CD8-positive, alpha-beta memory T cell (primary cell): ENCODE results near the gene EME1. TPM values are rescaled to one million over a fixed set of nuclear protein-coding genes. Genes with fewer than 3 reads are reported as not detected.

ENCODE experiments used
- CTCF ChIA-PET: fragments of 350-600 bp; sonication (Branson Sonifier 250); formaldehyde crosslinking; loops from one replicate; lab custom pipeline; 2021; ENCODE audit warnings: antibody characterized with exemption; lab: Charles Lee
- POLR2A ChIA-PET: fragments of 350-600 bp; sonication (Branson Sonifier 250); formaldehyde crosslinking; loops from one replicate; lab custom pipeline; 2021; ENCODE audit warnings: antibody characterized with exemption; lab: Charles Lee
- DNase-seq, 5 donors: peaks; one replicate each; pipeline versions ENCODE4 v3.0.0 to v3.0.0-alpha.2; 2020 to 2022; ENCODE audit warnings: mixed read lengths in 1 of 5
- H3K27ac ChIP-seq: one replicate; pipeline ENCODE4 v1.7.0; 2013; ENCODE audit warnings: low read depth, mild to moderate bottlenecking, low read length, moderate library complexity
- H3K27me3 ChIP-seq: 2 replicates; pipeline ENCODE4 v1.7.0; 2013; ENCODE audit warnings: low read length, mild to moderate bottlenecking; ENCODE audit not compliant: insufficient read depth, poor library complexity, severe bottlenecking
- H3K36me3 ChIP-seq: 2 replicates; pipeline ENCODE4 v1.7.0; 2013; ENCODE audit warnings: mild to moderate bottlenecking, low read length, moderate library complexity; ENCODE audit not compliant: insufficient read depth
- H3K4me1 ChIP-seq: 2 replicates; pipeline ENCODE4 v1.7.0; 2013; ENCODE audit warnings: mild to moderate bottlenecking, low read length, moderate library complexity; ENCODE audit not compliant: insufficient read depth
- H3K4me3 ChIP-seq: 2 replicates; pipeline ENCODE4 v1.7.0; 2013; ENCODE audit warnings: mild to moderate bottlenecking, low read length
- H3K9me3 ChIP-seq: 2 replicates; pipeline ENCODE4 v1.7.0; 2013; ENCODE audit warnings: mild to moderate bottlenecking, low read length
- H3K27ac Mint-ChIP-seq, 8 donors: one replicate each; pipeline ENCODE4 v1.8.0; 2020 to 2021; ENCODE audit warnings: mixed read lengths in 8 of 8, mild to moderate bottlenecking in 6 of 8, inconsistent platforms in 3 of 8, moderate library complexity in 3 of 8
- H3K27me3 Mint-ChIP-seq, 2 donors: one replicate each; pipeline ENCODE4 v1.8.0; 2020 to 2021; ENCODE audit warnings: mixed read lengths in 2 of 2, mild to moderate bottlenecking in 1 of 2, moderate library complexity in 1 of 2
- H3K36me3 Mint-ChIP-seq, 3 donors: one replicate each; pipeline ENCODE4 v1.8.0; 2020 to 2021; ENCODE audit warnings: mixed read lengths in 3 of 3, inconsistent platforms in 1 of 3, mild to moderate bottlenecking in 1 of 3
- H3K4me1 Mint-ChIP-seq, 3 donors: one replicate each; pipeline ENCODE4 v1.8.0; 2020 to 2021; ENCODE audit warnings: mixed read lengths in 3 of 3, inconsistent platforms in 1 of 3, mild to moderate bottlenecking in 1 of 3
- H3K4me3 Mint-ChIP-seq, 7 donors: one replicate each; pipeline ENCODE4 v1.8.0; 2020 to 2021; ENCODE audit warnings: mixed read lengths in 7 of 7, mild to moderate bottlenecking in 6 of 7, moderate library complexity in 4 of 7, inconsistent platforms in 2 of 7
- H3K9me3 Mint-ChIP-seq, 5 donors: one replicate each; pipeline ENCODE4 v1.8.0; 2020 to 2022; ENCODE audit warnings: mixed read lengths in 5 of 5, mild to moderate bottlenecking in 3 of 5, moderate library complexity in 2 of 5, inconsistent platforms in 1 of 5
- polyA plus RNA-seq: library from polyadenylated mRNA; unstranded; fragments of 300-500 nt; fragmentation: Illumina TruSeq; gene quantifications from one replicate; pipeline ENCODE4 v1.2.3, GENCODE V29; 2021
- total RNA-seq, 2 experiments: library from RNA; stranded (reverse); gene quantifications; one replicate each; pipeline ENCODE4 v1.2.3, GENCODE V29; 2021

The EME1 gene
- total and polyA plus RNA-seq, 3 experiments from 2014 or later, result 0.43 to 24.8 (median 23.6) TPM

GRCh38 chr17:50420419-50421112, 47.5 kb downstream of the EME1 start:
- H3K36me3 Mint-ChIP-seq, result peaks cover 0 to 6% (median 2%) of the 10 kb centered on the region in 3 donors
- peaks cover 18 to 30% (median 27%) of the 10 kb centered on the region in 3 donors for H3K4me1 Mint-ChIP-seq
- POLR2A ChIA-PET, result interaction anchor here (0.6 to 1.0 kb wide), 2 partner anchors 24 to 637 kb away, joined by 3 read pairs; partner anchors contain the start of gene LRRC59
- peaks cover 3 to 6% (median 4%) of the 10 kb centered on the region in 5 donors for H3K9me3 Mint-ChIP-seq
- CTCF ChIA-PET, result interaction anchor here (0.9 to 2.4 kb wide), 3 partner anchors 23 to 59 kb away, joined by 3 to 8 read pairs (median 4); partner anchors contain the start of gene LRRC59
- no peaks in the 10 kb centered on the region for H3K27me3 ChIP-seq
- H3K36me3 ChIP-seq, result no peaks in the 10 kb centered on the region
- H3K9me3 ChIP-seq, result no peaks in the 10 kb centered on the region
- peak overlapping the region in 6 of 8 donors; percentile 86 to 98 (median 92) for H3K27ac Mint-ChIP-seq
- DNase-seq, result no peak
- peak overlapping the region in 5 of 7 donors; percentile 26 to 85 (median 78) for H3K4me3 Mint-ChIP-seq
- H3K27me3 Mint-ChIP-seq, result peaks cover under 1 to 3% of the 10 kb centered on the region in 2 donors
- H3K4me1 ChIP-seq, result peaks cover 23% of the 10 kb centered on the region
- no peak overlapping the region for H3K27ac ChIP-seq
- H3K4me3 ChIP-seq, result peak overlapping the region; percentile 20

DNA sequence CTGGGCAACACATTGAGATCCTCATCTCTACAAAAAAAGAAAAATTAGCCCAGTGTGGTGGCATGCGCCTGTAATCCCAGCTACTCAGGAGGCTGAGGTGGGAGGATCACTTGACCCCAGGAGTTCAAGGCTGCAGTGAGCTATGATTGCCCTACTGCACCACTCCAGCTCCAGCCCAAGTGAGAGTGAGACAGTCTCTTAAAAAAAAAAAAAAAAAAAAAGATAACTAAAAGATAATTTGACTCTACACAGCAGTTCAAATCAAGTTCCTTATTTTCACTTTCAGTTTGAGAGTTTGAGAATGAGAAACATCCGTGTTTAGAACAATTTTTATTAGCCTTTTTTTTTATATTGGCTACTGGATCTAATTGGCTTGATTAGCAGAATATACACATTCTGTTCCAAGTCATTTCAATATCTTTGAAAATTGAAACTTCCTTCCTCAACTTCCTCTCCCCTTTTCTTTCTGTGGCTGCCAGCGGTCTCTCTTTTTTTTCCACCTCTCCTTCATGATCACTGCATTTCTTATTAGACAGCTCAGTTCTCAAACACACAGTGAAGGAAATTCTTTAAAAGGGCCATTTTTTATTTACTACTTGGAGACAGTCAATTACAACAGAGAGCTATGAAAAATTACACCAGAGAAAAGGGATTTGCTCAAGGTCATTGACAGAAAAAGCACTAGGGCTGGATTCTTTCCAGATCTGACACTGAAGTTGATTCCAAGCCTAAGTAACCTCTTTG, 48.5 kb downstream of the EME1 start:
- H3K27me3 ChIP-seq, result no peaks in the 10 kb centered on the region
- H3K4me3 Mint-ChIP-seq, result peak overlapping the region; percentile 74 to 87 (median 78)
- H3K36me3 Mint-ChIP-seq, result peaks cover 2 to 6% (median 2%) of the 10 kb centered on the region in 3 donors
- H3K27ac Mint-ChIP-seq, result peak overlapping the region; percentile 86 to 98 (median 94)
- H3K4me1 Mint-ChIP-seq, result peaks cover 21 to 34% (median 31%) of the 10 kb centered on the region in 3 donors
- ChIA-PET POLR2A (interaction anchor here (0.6 to 1.1 kb wide), 6 partner anchors 10 to 638 kb away, joined by 3 to 6 read pairs (median 4); partner anchors contain the start of gene LRRC59), CTCF (interaction anchor here (0.9 to 2.4 kb wide), 3 partner anchors 22 to 58 kb away, joined by 3 to 8 read pairs (median 4); partner anchors contain the start of gene LRRC59)
- peaks cover 3 to 6% (median 4%) of the 10 kb centered on the region in 5 donors for H3K9me3 Mint-ChIP-seq
- peak overlapping the region; percentile 59 for H3K27ac ChIP-seq
- peaks cover 0 to 3% of the 10 kb centered on the region in 2 donors for H3K27me3 Mint-ChIP-seq
- no peaks in the 10 kb centered on the region for H3K36me3 ChIP-seq
- H3K4me1 ChIP-seq, result peaks cover 27% of the 10 kb centered on the region
- peak overlapping the region; percentile 20 for H3K4me3 ChIP-seq
- DNase-seq, result peak in 2 of 5 donors; percentile 5 to 19
- no peaks in the 10 kb centered on the region for H3K9me3 ChIP-seq

DNA sequence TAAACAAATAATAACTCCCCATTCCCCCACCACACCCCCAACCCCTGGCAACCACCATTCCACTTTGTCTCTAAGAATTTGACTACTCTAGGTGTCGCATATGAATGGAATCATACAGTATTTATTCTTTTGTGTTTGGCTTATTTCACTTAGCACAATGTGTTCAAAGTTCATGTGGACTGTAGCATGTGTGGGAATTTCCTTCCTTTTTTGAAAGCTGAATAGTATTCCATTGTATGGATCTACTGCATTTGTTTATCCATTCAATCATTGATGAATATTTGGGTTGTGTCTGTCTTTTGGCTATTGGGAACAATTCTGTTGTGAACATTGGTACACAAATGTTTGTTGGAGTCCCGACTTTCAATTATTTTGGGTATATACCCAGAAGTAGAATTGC, 49.7 kb downstream of the EME1 start:
- Mint-ChIP-seq H3K4me1 (peaks cover 31 to 46% (median 43%) of the 10 kb centered on the region in 3 donors), H3K4me3 (peak overlapping the region in 1 of 7 donors; percentile 26), H3K27ac (peak overlapping the region in 4 of 8 donors; percentile 3 to 33 (median 18)), H3K36me3 (peaks cover 2 to 6% (median 3%) of the 10 kb centered on the region in 3 donors), H3K9me3 (peaks cover 3 to 6% (median 4%) of the 10 kb centered on the region in 5 donors), H3K27me3 (no peaks in the 10 kb centered on the region)
- Histone ChIP-seq H3K27ac (no peak overlapping the region), H3K9me3 (no peaks in the 10 kb centered on the region), H3K36me3 (no peaks in the 10 kb centered on the region), H3K4me3 (no peak overlapping the region), H3K4me1 (peaks cover 39% of the 10 kb centered on the region), H3K27me3 (no peaks in the 10 kb centered on the region)
- POLR2A ChIA-PET, result no interaction called here
- no peak for DNase-seq
- CTCF ChIA-PET, result interaction anchor here (2.4 kb wide), 1 partner anchor 25 kb away, joined by 8 read pairs; the partner anchor contains the start of gene LRRC59

- peaks cover 2 to 6% (median 3%) of the 10 kb centered on the region in 3 donors for H3K36me3 Mint-ChIP-seq
- H3K4me3 Mint-ChIP-seq, result peak overlapping the region in 2 of 7 donors; percentile 41 to 89
- H3K27me3 ChIP-seq, result no peaks in the 10 kb centered on the region
- no peak for DNase-seq
- peaks cover 40% of the 10 kb centered on the region for H3K4me1 ChIP-seq
- no peak overlapping the region for H3K4me3 ChIP-seq
- POLR2A ChIA-PET, result no interaction called here
- peaks cover 3 to 6% (median 4%) of the 10 kb centered on the region in 5 donors for H3K9me3 Mint-ChIP-seq
- H3K4me1 Mint-ChIP-seq, result peaks cover 33 to 49% (median 46%) of the 10 kb centered on the region in 3 donors
- peak overlapping the region in 4 of 8 donors; percentile 15 to 49 (median 26) for H3K27ac Mint-ChIP-seq
- no peaks in the 10 kb centered on the region for H3K9me3 ChIP-seq
- no peaks in the 10 kb centered on the region for H3K27me3 Mint-ChIP-seq
- H3K36me3 ChIP-seq, result no peaks in the 10 kb centered on the region
- no peak overlapping the region for H3K27ac ChIP-seq
- CTCF ChIA-PET, result interaction anchor here (4.2 kb wide), 1 partner anchor 26 kb away, joined by 30 read pairs; the partner anchor contains the start of gene LRRC59
Observed at GRCh38 chr17:50423553-50424159, 50.6 kb downstream of the EME1 start.

DNA sequence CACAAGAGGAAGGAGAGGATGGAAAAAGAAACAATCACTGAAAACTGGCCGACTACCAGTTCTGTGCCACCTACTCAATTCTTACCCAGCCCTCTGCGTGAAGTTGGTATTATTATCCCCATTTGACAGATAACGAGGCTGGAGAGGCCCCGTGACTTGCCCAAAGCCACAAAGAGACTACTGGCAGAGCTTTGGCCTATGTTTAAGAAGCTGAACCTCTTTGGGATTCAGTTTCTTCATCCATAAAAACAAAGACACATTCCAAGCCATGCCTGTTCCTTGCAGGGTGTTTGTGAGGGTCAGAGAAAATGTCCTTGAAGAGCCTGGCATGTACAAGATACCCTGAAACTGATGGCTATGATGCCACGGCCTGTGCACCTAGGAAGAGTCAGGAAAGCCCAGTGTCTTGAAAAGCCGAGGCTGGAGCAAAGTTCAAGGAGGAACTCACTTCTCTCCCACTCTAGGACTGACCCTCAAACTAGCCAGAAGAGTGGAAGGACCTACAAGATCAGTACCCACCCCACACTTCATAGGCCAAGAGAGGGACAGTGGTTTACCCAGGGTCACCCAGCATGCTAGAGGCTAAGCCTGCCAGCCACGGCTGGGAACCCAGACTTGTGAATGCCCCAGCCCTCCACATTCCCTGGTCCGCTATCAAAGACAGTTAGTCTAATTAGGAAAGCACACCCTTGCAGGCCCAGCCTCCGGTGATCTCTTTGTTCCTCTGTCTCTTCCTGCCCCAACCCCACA, 51.4 kb downstream of the EME1 start:
- CTCF ChIA-PET, result interaction anchor here (4.2 kb wide), 1 partner anchor 27 kb away, joined by 30 read pairs; the partner anchor contains the start of gene LRRC59
- Mint-ChIP-seq H3K36me3 (peaks cover 0 to 3% (median 0%) of the 10 kb centered on the region in 3 donors), H3K27ac (peak overlapping the region in 5 of 8 donors; percentile 15 to 96 (median 49)), H3K4me3 (peak overlapping the region in 6 of 7 donors; percentile 20 to 89 (median 74)), H3K27me3 (no peaks in the 10 kb centered on the region), H3K9me3 (no peaks in the 10 kb centered on the region), H3K4me1 (peaks cover 32 to 44% (median 43%) of the 10 kb centered on the region in 3 donors)
- Histone ChIP-seq H3K4me3 (no peak overlapping the region), H3K27ac (no peak overlapping the region), H3K4me1 (peaks cover 40% of the 10 kb centered on the region), H3K9me3 (no peaks in the 10 kb centered on the region), H3K36me3 (no peaks in the 10 kb centered on the region), H3K27me3 (no peaks in the 10 kb centered on the region)
- POLR2A ChIA-PET, result no interaction called here
- no peak for DNase-seq

DNA sequence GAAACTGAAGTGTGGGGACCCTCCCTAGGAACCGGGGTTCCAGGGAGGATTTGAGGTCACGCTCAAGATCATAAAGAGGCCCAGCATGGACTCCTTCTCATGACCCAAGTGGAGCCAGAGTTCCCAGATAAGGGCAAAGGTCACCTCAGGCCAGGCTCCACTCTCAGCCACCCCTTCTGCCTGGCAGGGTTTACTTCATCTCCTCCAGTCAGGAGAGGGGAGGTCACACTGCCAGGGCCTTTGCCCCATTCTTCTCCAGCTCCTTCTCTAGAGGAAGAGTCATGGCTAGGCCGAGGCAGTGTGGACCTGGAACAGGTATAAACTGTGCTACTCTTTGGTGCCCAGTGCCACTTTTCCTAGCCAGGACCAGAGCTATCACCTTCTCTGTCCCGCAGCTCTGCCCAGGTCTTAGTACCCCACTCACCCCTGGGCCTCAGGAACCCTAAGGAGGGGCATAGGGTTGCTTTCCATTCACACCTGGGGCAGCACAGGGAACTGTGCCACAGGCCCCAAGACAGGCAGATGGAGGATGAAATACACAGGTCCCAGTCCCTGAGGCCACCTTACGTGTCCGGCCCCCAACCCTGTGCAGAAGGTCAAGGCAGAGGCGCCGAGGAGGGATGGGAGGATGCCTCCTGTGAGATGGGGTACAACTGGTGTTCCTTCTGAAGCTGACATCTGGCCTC, 52.1 kb downstream of the EME1 start:
- Histone ChIP-seq H3K9me3 (no peaks in the 10 kb centered on the region), H3K27ac (peak overlapping the region; percentile 20), H3K27me3 (no peaks in the 10 kb centered on the region), H3K4me1 (peaks cover 40% of the 10 kb centered on the region), H3K4me3 (peak overlapping the region; percentile 58), H3K36me3 (no peaks in the 10 kb centered on the region)
- no peak for DNase-seq
- H3K27ac Mint-ChIP-seq, result peak overlapping the region in 6 of 8 donors; percentile 58 to 96 (median 78)
- H3K4me3 Mint-ChIP-seq, result peak overlapping the region; percentile 86 to 93 (median 88)
- CTCF ChIA-PET, result interaction anchor here (2.2 to 4.2 kb wide), 2 partner anchors 27 to 54 kb away, joined by 8 to 30 read pairs; partner anchors contain the start of gene LRRC59
- no peaks in the 10 kb centered on the region for H3K27me3 Mint-ChIP-seq
- H3K36me3 Mint-ChIP-seq, result peaks cover 0 to 3% (median 0%) of the 10 kb centered on the region in 3 donors
- H3K9me3 Mint-ChIP-seq, result no peaks in the 10 kb centered on the region
- peaks cover 32 to 41% (median 39%) of the 10 kb centered on the region in 3 donors for H3K4me1 Mint-ChIP-seq
- POLR2A ChIA-PET, result interaction anchor here (1.8 kb wide), 1 partner anchor 28 kb away, joined by 7 read pairs; the partner anchor contains the start of gene LRRC59
